OCI-LY7 (cell line): Measurements from ENCODE around the gene TBX15. TPM values are rescaled to one million over a fixed set of nuclear protein-coding genes. Genes with fewer than 3 reads are reported as not detected.

Source experiments
- BruUV-seq: library from RNA; stranded (reverse); fragments of 400-500 nt; replicated peaks from 2 replicates; lab custom pipeline; 2021; lab: Mats Ljungman, UMichigan
- CTCF ChIA-PET: fragments of 300-600 bp; sonication (Branson Sonifier 250); formaldehyde crosslinking; loops from one replicate; lab custom pipeline; 2022; ENCODE audit warnings: antibody characterized with exemption; ENCODE audit not compliant: unreplicated experiment; lab: Charles Lee
- POLR2A ChIA-PET: fragments of 300-600 bp; sonication (Branson Sonifier 250); formaldehyde crosslinking; loops from one replicate; lab custom pipeline; 2022; ENCODE audit warnings: antibody characterized with exemption; lab: Charles Lee
- DNase-seq: peaks from one replicate; pipeline ENCODE4 v3.0.0-alpha.2; 2015; ENCODE audit warnings: low spot score
- H2AFZ ChIP-seq: fragments of 200-600 bp; sonication (generic), shearing (Covaris generic); 2 replicates; pipeline ENCODE4 v1.6.1; 2014; ENCODE audit warnings: mild to moderate bottlenecking, antibody characterized with exemption, low read length, moderate library complexity
- H3K27ac ChIP-seq: fragments of 200-600 bp; sonication (generic); 2 replicates; pipeline ENCODE4 v1.5.1; 2014; ENCODE audit warnings: mixed run types, low read depth, mild to moderate bottlenecking, moderate library complexity, low read length, inconsistent platforms; ENCODE audit not compliant: poor library complexity, severe bottlenecking
- H3K36me3 ChIP-seq: fragments of 200-600 bp; sonication (generic); 2 replicates; pipeline ENCODE4 v1.6.1; 2014; ENCODE audit warnings: mild to moderate bottlenecking, antibody characterized with exemption, low read length, moderate library complexity, mixed read lengths; ENCODE audit not compliant: insufficient read depth
- H3K4me1 ChIP-seq: fragments of 200-600 bp; sonication (generic); 2 replicates; pipeline ENCODE4 v1.5.1; 2014; ENCODE audit warnings: mild to moderate bottlenecking, low read length; ENCODE audit not compliant: insufficient read depth, poor library complexity, severe bottlenecking
- H3K4me2 ChIP-seq: fragments of 200-600 bp; sonication (generic); 2 replicates; pipeline ENCODE4 v1.6.1; 2014; ENCODE audit warnings: mild to moderate bottlenecking, low read length
- H3K4me3 ChIP-seq: fragments of 200-600 bp; sonication (generic); 2 replicates; pipeline ENCODE4 v1.5.1; 2014; ENCODE audit warnings: mild to moderate bottlenecking, low read depth, low read length; ENCODE audit not compliant: poor library complexity, severe bottlenecking
- H3K79me2 ChIP-seq: fragments of 200-600 bp; sonication (generic); 2 replicates; pipeline ENCODE4 v1.6.1; 2016; ENCODE audit warnings: low read depth, mild to moderate bottlenecking, low read length, moderate library complexity, mixed read lengths; ENCODE audit not compliant: insufficient read depth
- H3K9me2 ChIP-seq: fragments of 200-600 bp; sonication (generic); 2 replicates; pipeline ENCODE4 v1.6.1; 2016; ENCODE audit warnings: mild to moderate bottlenecking, low read length, mixed read lengths; ENCODE audit not compliant: insufficient read depth
- H3K9me3 ChIP-seq: fragments of 200-600 bp; sonication (generic); 2 replicates; pipeline ENCODE4 v1.6.1; 2014; ENCODE audit warnings: mild to moderate bottlenecking, mixed run types, low read length, mixed read lengths
- H4K20me1 ChIP-seq: fragments of 200-600 bp; sonication (generic); 2 replicates; pipeline ENCODE4 v1.6.1; 2014; ENCODE audit warnings: mild to moderate bottlenecking, antibody characterized with exemption, low read length, moderate library complexity, mixed read lengths; ENCODE audit not compliant: insufficient read depth
- EZH2phosphoT487 ChIP-seq: fragments of 200-600 bp; sonication (generic); IDR thresholded peaks from 2 replicates; pipeline ENCODE4 v1.6.1; 2018; ENCODE audit warnings: low read depth, borderline replicate concordance, mild to moderate bottlenecking, mixed run types, antibody characterized with exemption, low read length, moderate library complexity, mixed read lengths
- intact Hi-C: fragments of 100-400 bp; cut with micrococcal nuclease; formaldehyde crosslinking; loops from one replicate; pipeline ENCODE4 v1.10.0; 2022; ENCODE audit not compliant: unreplicated experiment
- total RNA-seq, 2 experiments: library from RNA; depleted of rRNA in 1 of 2; stranded (reverse); fragments of >200 nt in 1 of 2; shearing (Covaris generic) in 1 of 2; gene quantifications; 2 replicates each; pipeline ENCODE4 v1.2.3, GENCODE V29; 2014 to 2022
- TF ChIP-seq, protein P1 (sequence below): fragments of 200-600 bp; sonication (generic); conservative IDR thresholded peaks from 2 replicates; pipeline ENCODE4 v1.5.1; 2014; ENCODE audit warnings: mild to moderate bottlenecking, antibody characterized with exemption, low read length, moderate library complexity, mixed read lengths

TBX15 gene
- total RNA-seq, 2 experiments from 2014 or later: 0.22 TPM; not detected in 1

DNA sequence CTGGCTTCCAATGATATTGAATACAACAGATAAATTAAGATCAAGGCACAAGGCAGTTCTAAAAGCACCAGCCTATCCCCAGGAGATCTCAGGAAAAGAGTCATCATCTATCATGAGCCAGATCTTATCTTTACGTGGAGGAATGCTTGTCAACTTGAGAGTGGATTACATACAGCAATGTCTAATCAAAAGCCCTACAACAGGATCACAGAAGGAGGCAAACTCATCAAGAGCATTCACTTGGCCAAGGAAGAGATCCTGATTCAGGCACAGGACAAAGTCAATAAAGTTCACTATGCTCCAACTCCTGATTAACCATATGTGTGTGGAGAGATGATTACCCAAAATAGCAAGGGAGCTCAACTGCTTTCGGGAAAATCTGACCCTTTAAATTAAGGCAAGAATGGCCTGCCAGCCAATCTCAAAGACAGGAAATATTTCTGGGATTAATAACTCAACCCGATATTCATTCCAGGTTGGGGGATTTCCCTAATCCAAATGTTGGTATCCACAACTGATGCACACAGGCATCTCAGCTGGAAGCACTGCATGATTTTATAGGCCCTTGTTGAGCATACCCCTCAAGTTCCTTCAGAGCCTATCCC is 33.7 kb downstream of the TBX15 start:
- Histone ChIP-seq H3K9me2 (no peaks in the 10 kb centered on the region), H3K4me2 (no peak overlapping the region), H3K9me3 (no peaks in the 10 kb centered on the region), H3K4me3 (no peak overlapping the region), H3K36me3 (no peaks in the 10 kb centered on the region), H3K27ac (no peak overlapping the region), H2AFZ (no peak overlapping the region), H3K79me2 (no peaks in the 10 kb centered on the region), H3K4me1 (peaks cover 14% of the 10 kb centered on the region), H4K20me1 (no peaks in the 10 kb centered on the region)
- ChIA-PET CTCF (no interaction called here), POLR2A (interaction anchor here (0.6 kb wide), 1 partner anchor 800 kb away, joined by 3 read pairs; no protein-coding TSS in a partner anchor)
- no TSS peak for BruUV-seq
- DNase-seq: no peak
- no peak for TF ChIP-seq EZH2phosphoT487
- TF ChIP-seq, protein P1, sequence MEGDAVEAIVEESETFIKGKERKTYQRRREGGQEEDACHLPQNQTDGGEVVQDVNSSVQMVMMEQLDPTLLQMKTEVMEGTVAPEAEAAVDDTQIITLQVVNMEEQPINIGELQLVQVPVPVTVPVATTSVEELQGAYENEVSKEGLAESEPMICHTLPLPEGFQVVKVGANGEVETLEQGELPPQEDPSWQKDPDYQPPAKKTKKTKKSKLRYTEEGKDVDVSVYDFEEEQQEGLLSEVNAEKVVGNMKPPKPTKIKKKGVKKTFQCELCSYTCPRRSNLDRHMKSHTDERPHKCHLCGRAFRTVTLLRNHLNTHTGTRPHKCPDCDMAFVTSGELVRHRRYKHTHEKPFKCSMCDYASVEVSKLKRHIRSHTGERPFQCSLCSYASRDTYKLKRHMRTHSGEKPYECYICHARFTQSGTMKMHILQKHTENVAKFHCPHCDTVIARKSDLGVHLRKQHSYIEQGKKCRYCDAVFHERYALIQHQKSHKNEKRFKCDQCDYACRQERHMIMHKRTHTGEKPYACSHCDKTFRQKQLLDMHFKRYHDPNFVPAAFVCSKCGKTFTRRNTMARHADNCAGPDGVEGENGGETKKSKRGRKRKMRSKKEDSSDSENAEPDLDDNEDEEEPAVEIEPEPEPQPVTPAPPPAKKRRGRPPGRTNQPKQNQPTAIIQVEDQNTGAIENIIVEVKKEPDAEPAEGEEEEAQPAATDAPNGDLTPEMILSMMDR: no peak
- intact Hi-C loops: no loop called here

DNA sequence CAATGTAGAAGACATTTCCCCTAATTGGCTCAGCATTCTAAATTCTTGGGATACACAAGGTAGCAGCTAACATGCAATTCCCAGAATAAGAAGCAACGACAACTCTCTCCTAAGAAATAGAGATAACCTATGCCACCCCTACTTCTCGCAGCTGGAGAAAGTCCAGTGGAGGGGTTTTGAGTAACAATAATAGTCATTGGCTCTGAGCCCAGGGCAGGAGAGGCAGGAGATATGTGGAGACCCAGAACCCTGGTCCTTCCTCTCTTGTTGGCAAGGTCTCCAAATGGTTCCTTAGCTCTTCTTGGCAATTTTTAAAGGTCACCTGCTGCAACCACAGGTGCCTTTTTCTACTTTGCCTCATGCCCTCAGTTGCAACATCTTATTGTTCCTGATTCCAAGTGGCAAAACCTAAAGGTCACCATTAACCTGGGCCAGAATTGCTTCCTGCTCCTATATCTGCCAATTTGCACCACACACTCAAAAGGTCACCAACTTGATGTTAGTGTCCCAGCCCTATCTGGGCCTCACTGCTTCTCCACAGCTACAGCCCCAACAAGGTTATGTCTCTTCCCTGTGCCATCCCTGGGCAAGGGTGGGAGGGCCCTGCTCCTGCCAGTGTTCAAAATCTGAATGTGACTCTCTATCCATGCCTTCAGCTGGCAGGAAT is 36.7 kb downstream of the TBX15 start:
- intact Hi-C loops: no loop called here
- Histone ChIP-seq H3K79me2 (no peaks in the 10 kb centered on the region), H3K4me2 (no peak overlapping the region), H3K27ac (no peak overlapping the region), H3K36me3 (no peaks in the 10 kb centered on the region), H3K4me1 (no peaks in the 10 kb centered on the region), H3K9me2 (no peaks in the 10 kb centered on the region), H4K20me1 (no peaks in the 10 kb centered on the region), H2AFZ (no peak overlapping the region), H3K4me3 (no peak overlapping the region), H3K9me3 (no peaks in the 10 kb centered on the region)
- DNase-seq: no peak
- ChIA-PET CTCF (no interaction called here), POLR2A (interaction anchor here (0.7 to 1.5 kb wide), 3 partner anchors 8 to 91 kb away, joined by 3 to 10 read pairs (median 3); no protein-coding TSS in a partner anchor)
- no peak for TF ChIP-seq EZH2phosphoT487
- TF ChIP-seq, protein P1: no peak
- BruUV-seq: no TSS peak

DNA sequence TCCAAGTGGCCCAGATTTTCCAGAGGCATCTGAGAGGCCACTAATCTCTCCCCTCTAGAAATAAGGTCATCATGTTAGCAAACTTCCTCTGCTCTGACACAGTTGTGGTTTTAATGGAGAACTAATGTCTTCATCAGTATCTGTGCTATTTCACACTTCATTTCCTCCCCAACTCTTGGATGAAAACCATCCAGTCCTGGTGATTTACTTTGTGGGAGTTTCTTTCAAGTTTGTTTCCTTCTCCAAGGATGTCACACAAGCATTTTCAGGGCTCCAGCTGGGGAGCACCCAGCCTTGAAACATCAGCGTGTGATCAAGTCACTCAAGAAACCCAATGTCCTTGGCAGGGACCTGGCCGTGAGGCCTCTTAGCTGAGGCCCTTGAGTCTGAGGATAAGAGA is 38.8 kb downstream of the TBX15 start:
- Histone ChIP-seq H3K9me2 (no peaks in the 10 kb centered on the region), H3K4me3 (no peak overlapping the region), H4K20me1 (no peaks in the 10 kb centered on the region), H3K36me3 (no peaks in the 10 kb centered on the region), H3K27ac (no peak overlapping the region), H3K4me1 (no peaks in the 10 kb centered on the region), H3K79me2 (no peaks in the 10 kb centered on the region), H2AFZ (no peak overlapping the region), H3K9me3 (no peaks in the 10 kb centered on the region), H3K4me2 (no peak overlapping the region)
- TF ChIP-seq, protein P1: no peak
- no peak for TF ChIP-seq EZH2phosphoT487
- ChIA-PET CTCF (no interaction called here), POLR2A (interaction anchor here (0.6 kb wide), 1 partner anchor 612 kb away, joined by 3 read pairs; no protein-coding TSS in a partner anchor)
- no peak for DNase-seq
- intact Hi-C loops: loop anchor here (5.0 kb wide), 1 partner anchor 52 kb away; no protein-coding TSS in a partner anchor
- no TSS peak for BruUV-seq
